ENCODE results near the gene COL4A4.

COL4A4 gene

DNA sequence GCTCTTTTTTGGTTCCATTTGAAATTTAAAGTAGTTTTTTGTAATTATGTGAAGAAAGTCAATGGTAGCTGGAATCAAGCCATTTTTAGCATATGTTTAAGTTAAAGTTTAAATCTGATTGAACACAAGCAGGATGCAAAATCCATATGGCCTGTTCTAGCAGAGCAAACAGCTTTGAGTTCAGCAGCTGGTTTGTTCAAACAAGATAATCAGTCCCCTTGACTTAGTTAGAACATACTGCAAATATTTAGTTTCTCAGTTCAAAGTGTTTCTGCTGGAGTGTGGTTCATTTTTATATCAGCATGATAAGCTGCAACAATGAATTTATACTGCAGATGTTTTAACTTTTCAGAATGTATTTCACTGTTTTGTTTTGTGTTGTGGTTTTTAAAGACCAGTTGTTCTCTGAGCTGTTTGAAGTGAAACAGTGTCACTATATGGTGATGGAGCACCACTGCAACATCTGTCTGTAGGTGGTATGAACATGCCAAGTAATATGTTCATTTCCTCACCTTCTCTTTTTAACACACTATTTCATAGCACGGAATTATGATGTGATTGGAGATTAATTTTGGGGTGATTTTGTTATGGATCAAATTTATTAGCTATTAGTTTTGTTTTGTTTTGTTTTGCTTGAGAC, 125.3 kb downstream of the COL4A4 start:
- DNase-seq (ENCODE audit: low read depth, low spot score) = no peak

DNA sequence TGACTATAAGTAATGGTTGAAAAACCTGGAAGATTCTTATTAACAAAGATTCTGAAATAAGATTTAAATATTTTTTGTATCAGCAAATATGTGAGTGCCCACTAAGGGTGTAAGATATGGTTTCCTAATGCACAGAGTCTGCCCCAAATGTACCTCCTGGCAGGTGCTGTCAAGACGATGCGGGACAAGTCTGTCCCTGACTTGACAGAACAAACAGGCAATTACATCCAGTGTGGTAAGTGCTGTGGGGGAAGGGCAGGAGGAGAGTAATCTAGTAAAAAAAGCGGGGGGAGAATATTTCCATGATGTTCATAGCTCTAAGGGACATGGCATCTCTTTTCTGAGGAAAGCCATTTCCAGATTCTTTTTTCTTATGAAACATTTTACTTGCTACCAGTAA, 127.5 kb downstream of the COL4A4 start:
- DNase-seq (ENCODE audit: low read depth, low spot score) = no peak
- H3K27ac ChIP-seq = no peak overlapping the region

More for the DNA sequence above, 125.3 kb downstream of the COL4A4 start:
- no peak overlapping the region for H3K27ac ChIP-seq

DNA sequence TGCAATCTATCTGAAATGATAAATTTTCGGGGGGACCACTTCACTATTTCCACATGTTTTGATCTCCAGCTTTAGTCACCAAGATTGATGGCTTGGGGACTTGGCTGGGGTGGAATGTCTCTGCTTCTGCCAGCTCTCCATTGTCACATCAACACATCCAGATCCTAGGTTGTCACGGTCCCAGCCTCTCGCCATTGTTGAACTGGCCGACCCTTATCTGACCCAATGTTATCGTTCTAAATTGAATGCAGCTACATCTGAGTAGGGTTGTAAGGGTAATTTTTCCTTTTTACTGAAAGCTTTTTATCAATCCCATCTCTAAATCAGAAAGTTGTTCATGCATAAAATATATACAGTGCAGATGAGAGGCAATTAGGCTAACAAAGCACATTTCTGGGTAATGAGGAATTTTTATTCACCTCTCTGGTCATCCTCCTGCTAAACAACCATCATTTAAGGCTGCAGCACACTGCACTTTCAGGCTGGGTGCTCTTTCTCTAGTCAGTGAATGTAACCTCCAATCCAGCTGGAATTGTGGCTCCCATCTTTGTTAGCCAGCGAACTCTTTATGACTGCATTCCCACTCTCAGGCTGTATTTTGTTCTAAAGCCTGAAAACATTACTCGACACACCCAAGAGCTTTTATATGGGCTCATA, 128.2 kb downstream of the COL4A4 start:
- no peak overlapping the region for H3K27ac ChIP-seq
- DNase-seq (ENCODE audit: low read depth, low spot score) = no peak

DNA sequence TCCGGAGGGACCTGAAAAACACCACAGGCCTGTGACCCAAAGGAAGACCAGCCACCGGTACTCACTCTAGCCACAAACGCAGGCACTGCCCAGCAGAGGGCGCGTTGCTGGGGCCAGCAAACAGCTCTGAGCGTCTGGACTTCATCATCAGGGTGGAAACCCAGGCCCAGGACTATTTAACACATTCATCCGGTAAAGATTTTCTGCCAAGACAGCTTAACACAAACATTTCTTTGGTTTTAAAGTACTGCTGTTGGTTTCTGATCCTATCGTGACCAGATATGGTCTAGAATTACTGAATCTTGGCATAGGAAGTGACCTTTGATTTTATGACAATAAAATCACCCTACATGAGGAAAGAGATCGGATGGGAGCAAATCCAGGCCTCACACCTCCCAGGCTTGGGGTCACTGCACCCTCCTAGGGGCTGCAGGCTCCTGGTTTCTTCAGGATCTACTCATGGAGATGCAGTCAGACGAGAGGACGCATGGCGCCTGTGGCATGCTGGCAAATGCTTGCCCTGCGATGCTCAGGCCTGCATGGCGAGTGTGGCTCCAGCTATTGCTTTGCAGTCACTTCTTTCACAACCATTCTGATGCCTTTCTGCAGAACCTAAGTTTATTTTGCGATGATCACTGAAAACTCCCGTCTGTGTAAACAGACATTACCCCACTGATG, 130.4 kb downstream of the COL4A4 start:
- no peak for DNase-seq (ENCODE audit: low read depth, low spot score)
- H3K27ac ChIP-seq = no peak overlapping the region

DNA sequence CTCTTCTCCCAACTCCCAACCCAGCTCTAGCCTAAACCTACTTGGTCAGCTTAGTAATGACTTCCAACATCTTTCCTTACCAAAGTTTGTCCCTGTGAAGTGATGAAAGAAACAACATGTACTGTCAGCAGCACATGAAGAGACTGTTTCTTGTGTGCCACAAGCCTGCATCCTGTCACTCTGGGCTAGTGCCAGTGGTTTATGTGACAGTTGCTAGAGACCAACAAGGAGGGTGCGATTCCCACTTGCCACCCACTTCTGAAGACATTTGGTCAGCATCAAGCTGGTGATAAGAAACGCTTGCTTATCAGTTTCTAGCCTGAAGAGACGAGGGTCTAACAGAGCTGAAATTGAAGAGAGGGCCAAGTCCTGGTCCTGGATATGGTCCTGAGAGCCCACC, 132.6 kb downstream of the COL4A4 start:
- no peak overlapping the region for H3K27ac ChIP-seq
- DNase-seq (ENCODE audit: low read depth, low spot score) = no peak

DNA sequence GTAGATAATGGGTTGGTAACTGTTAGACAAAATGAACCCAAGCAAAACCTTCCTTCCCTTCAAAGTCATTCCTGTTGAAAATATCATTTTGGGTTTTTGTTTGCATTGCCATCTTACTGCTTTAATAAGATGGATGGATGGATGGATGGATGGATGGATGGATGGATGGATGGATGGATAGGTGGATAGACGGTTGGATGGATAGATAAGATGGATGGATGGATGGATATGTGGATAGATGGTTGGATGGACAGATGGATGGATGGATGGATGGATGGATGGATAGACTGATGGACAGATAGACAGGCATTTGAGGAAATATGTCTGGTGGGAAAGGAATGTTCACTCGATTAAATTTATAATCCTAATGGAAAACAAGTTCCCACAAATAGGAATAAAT, 133.2 kb downstream of the COL4A4 start:
- no peak overlapping the region for H3K27ac ChIP-seq
- no peak for DNase-seq (ENCODE audit: low read depth, low spot score)

DNA sequence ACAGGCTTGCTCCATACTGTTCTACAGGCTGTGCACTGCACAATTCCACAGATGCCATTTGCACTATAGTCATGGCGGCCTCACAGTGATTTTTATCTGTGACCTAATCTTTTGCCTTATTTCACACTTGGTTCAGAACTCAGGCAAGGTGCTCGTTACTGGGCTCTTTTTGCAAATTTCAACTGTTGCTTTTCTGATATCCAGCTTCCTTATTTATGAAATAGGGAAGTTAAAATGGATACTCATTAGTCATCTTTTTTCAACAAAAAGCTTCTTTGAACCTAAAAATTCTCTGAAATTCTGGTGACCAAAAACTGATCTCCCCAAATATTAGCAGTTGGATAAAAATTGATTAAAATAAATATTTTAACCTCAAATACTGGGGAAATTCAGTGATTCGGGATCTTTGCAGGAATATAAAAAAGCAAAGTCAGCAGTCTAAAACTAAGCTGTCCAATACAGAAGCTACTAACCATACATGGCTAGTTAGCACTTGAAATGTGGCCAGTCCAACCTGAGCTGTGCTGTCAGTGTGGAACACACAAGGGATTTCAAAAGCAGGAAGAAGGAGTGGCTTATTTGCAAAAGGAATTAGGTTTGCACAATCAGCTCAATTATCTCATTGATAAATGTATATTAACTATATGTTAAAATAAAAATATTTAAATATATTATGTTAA, 134.4 kb downstream of the COL4A4 start:
- no peak for DNase-seq (ENCODE audit: low read depth, low spot score)
- H3K27ac ChIP-seq = no peak overlapping the region

DNA sequence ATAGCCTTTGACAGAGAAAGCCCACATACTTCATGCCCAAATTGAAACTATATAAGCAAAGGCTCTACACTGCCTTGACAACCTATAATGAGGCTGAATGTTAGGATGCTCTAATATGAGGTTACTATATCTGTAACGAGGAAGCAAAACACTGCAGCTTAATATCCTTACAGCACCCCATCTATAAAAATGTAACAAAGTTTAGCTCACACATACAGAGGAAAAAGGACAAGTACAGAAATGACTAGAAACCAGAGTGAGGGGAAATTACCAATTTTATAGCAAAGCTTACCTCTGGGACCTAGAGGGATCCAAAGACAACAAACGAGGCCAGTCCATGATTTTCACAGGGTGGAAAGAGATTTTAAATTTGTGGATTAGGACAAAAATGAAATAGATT, 138.5 kb downstream of the COL4A4 start:
- no peak for DNase-seq (ENCODE audit: low read depth, low spot score)
- no peak overlapping the region for H3K27ac ChIP-seq

DNA sequence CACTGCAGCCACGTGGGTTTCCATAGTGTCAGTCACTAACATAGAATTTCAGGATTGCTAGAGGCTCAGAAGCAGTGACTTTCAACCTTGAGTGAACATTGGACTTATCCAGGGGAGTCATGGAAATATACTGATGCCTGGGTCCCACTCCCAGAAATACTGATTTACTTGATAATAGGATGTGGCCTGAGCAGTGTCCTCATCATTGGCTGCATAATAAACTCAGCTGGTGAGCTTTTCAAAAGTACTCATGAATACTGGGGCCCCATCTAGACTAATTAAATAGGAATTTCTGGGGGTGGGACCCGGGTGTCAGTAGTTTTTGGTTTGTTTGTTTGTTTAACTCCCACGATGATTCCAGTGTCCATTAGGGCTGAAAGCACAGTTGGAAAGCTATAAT, 141.4 kb downstream of the COL4A4 start:
- DNase-seq (ENCODE audit: low read depth, low spot score) = no peak
- H3K27ac ChIP-seq = no peak overlapping the region

DNA sequence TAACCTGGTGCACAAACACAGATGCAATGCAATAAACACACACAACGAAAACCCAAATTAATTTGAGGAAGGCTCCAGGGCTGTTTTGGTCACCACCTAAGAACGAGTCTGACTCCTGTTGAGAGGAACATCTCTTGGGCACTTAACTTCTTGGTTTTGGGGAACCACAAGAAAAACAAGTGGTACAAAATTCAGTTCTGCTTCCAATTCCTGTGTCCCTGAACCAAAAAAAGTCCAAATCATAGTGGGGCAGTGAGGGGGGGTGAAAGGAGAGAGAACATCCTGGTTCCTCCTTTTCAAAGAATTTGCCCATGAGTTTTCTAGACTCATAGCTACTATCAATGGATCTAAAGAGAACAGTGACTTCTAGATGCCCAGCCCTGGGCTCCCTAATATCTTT, 143.6 kb downstream of the COL4A4 start:
- DNase-seq (ENCODE audit: low read depth, low spot score) = no peak
- no peak overlapping the region for H3K27ac ChIP-seq

DNA sequence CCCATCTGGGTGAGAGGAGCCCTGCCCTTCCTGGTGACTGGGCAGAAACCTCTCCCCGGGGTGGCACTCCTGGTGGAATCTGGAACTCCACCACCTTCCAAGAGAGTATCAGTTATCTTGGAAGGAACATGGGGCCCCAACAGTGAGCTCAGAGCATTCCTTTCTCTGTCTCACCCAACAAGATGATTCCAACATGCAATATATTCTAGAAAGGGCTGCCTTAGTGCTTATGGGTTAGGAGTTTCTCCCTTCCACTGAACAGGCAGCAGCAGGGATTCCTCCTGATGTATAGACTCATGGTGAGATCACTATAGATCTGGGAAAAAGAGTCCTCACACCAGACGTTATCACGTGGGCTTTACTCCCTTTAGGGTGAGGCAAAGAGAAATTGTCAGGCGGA, 147.1 kb downstream of the COL4A4 start:
- no peak for DNase-seq (ENCODE audit: low read depth, low spot score)
- peak overlapping the region; percentile 58 for H3K27ac ChIP-seq

DNA sequence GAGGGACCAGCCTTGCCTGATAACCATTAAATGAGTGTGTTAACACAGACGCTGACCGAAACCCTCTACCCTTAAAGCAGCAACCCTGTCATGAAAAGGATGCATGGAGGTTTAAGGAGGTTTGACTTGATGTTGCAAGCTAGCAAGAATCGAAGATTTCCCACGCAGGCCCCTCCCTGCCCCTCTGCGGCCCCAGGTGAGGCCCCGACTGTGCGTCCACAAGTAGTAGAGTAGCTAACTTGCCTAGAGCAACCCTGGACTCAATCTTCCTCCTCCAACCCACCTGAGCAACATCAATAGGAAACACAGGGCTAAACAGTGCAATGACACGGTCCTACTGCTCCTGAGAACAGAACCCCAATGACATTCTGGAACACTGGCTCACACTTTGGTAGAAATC, 150.1 kb downstream of the COL4A4 start:
- DNase-seq (ENCODE audit: low read depth, low spot score) = no peak
- no peak overlapping the region for H3K27ac ChIP-seq

DNA sequence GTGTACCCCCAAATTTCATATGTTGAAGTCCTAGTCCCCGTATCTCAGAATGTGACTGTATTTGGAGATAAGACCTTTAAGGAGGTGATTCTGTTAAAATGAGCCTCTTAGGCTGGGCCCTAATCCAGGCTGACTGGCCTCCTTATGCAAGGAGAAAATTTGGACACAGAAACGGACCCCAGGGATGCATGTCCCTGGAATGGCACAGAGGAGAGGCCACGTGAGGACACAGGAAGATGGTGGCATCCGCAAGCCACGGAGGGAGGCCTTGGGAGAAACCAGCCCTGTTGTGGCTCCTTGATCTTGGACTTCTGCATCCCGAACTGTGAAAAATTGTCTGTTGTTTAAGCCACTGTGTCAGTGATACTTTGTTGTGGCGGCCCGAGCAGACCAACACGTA, 150.7 kb downstream of the COL4A4 start:
- no peak overlapping the region for H3K27ac ChIP-seq
- DNase-seq (ENCODE audit: low read depth, low spot score) = no peak

DNA sequence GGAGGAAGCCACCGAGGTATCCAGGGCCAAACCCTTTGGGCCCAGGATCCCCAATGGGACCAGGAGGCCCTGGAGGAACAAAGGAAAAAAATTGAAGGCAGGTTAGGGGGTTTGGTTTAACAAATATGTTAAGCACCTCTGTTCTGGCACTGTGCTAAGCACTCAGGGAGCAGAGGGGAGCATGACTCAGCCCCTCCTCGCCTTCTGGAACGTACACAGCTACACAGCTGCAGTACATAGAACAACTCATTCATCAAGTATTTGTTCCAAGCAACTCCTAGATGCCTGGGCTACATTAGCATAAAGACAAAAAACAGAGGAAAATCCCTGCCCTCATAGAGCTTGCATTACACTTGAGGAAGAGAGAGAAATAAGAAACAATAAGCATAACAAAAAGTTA, 153.6 kb downstream of the COL4A4 start:
- DNase-seq (ENCODE audit: low read depth, low spot score) = no peak
- no peak overlapping the region for H3K27ac ChIP-seq

DNA sequence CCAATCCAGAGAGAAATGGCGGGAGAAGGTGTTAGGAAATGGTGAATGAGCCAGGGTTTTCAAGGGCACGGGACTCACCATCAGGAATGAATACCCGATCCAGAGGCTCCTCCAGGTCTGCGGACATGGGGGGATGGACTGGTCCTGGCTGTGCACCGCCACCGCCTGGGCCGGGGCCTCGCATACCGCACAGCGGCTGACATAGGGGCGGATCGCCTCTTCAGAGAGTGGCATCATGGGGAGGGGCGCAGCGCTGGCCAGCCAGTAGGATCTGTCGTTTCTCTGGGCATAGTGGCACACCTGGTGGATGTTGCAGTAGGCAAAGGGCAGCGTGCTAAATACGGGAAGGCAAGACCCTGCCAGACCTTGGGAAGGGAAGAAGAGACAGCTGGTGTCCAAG, 156.1 kb downstream of the COL4A4 start:
- no peak overlapping the region for H3K27ac ChIP-seq
- no peak for DNase-seq (ENCODE audit: low read depth, low spot score)

DNA sequence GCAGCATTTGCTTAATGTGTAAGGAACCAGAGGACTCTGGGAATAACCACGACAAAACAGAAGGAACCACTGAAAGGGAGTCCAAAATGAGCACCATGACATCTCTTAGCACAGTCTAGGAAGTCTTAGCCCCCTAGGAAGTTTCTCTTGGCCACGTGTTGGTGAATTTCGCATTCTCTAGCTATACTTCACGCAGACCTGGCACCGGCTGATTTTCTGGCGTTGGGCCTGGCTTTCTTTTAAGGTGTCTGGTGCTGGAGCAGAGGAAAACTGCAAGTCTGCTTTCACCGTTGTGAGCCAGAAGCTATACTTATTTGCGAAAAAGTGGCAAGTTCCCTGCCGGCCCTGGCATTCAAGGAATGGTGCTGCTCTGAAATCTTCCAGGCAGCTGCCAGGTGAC, 156.9 kb downstream of the COL4A4 start:
- no peak for DNase-seq (ENCODE audit: low read depth, low spot score)
- H3K27ac ChIP-seq = no peak overlapping the region

DNA sequence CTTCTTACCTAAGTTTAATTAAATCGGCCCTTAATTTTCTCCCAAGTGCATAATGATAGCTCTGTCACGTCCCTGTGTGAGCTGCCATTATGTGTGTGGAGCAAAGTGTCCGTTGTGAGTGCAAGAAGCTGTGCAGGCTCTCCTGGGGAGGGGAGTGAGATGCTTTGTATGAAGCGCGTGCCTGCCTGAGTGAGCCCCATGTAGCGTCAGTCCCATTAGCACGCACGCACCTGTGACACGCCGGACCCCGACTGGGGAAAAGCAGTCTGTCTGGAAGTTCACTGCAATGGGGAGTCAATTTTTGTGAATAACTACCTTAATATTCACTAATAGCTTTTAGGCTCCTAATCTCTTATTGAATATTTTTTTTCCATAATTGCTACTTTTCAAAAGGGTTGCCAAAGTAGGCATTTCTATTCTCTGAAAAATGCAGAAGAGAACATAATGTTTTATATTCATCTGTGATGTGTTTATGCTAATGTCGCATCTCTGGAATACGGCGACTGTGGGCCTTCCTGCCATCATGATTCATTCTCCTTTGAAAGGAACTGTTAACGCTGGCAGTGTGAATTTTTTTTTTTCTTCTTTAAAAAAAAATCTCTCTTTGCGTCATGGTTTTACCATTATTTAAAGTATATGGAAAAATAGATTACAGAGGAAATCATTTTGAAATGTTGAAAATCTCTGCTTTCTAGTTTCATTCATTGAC, 157.7 kb downstream of the COL4A4 start:
- no peak overlapping the region for H3K27ac ChIP-seq
- DNase-seq (ENCODE audit: low read depth, low spot score) = no peak

DNA sequence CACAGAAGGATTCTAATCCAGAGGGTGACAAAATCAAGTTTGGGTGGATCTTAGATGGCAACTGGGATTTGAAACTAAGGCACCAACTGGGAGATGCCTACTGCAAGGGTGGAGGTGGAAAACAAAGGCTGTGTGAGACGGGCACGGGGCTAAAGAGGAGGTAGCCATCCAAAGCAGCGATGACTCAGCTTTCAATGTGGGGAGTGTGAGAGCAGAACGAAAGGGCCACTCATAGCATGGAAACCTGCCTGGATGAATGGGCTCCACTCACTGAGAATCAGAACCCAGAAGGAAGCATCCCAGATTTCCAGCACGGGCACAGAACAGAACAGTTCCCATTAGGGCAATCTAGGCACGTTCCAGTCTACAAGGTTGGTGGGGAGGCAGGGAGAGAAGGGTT, 159.5 kb downstream of the COL4A4 start:
- DNase-seq (ENCODE audit: low read depth, low spot score) = no peak
- no peak overlapping the region for H3K27ac ChIP-seq

DNA sequence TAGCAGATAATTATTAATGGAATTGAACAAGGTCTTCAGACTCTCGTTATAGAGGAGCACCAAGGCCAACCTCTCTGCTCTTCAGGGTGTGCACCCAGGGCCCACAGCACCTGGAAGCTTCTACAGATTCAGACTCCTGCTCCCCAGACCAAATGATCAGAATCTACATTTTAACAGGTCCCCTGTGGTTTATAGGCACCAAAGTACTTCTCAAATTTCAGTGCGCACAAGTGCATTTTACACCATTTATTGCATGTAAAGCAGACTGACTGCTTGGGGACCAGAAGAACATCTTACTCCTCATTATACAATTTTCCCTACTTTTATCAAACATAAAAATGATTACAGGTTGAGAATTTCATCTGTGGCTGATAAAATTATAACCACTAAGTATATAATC, 163.9 kb downstream of the COL4A4 start:
- no peak for DNase-seq (ENCODE audit: low read depth, low spot score)
- no peak overlapping the region for H3K27ac ChIP-seq

DNA sequence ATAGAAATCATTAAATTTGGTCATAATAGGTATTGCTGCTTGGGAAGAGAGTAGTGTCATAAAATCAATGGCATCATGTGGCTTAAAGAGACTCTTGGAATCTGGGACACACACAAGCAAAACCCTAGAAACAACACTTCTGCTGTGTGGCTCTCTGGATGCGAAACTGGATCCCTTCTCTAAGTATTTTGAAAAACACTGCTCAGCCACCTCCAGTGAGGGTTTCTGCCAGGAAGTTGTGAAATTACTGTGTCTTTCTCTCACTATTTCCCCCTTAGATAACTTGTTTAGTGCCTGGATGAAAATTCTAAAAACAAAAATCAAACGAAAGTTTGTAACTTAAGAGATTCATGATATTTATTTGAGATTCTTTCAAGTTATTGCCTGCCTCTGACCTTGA, 164.3 kb downstream of the COL4A4 start:
- no peak for DNase-seq (ENCODE audit: low read depth, low spot score)
- H3K27ac ChIP-seq = no peak overlapping the region

DNA sequence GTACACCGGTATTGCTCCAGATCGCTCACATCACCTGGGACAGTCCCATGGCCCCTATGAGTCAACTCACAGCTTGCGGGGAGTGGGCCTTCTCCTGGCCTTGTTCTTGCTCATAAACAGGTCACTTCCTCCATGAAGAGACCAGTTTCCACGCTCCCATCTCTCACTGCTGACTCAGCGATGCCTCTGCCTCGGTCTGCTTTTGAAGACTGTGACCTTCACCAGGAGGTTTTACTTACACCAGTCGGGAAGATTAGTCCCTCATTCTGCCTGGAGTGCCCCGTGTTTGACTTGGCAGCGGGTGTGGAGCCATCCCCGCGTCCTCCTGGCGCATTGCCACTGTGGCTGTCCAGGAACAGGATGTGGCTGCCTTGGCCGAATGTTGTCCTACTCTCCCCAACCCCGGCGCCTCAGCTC, 168.4 kb downstream of the COL4A4 start:
- DNase-seq (ENCODE audit: low read depth, low spot score) = peak; percentile 16
- H3K27ac ChIP-seq = no peak overlapping the region
